Left ventricle myocardium inferior (tissue), 1 donor: Measurements from ENCODE around the gene TGFB2. TPM values are rescaled to one million over a fixed set of nuclear protein-coding genes. Genes with fewer than 3 reads are reported as not detected.

ENCODE experiments used
- DNase-seq: peaks from one replicate; pipeline ENCODE4 v3.0.0-alpha.2; 2020
- H3K27ac ChIP-seq: fragments of 200-600 bp; replicated peaks from 2 replicates; pipeline ENCODE4 v1.8.0; 2021
- H3K27me3 ChIP-seq: fragments of 200-600 bp; 2 replicates; pipeline ENCODE4 v1.8.0; 2021; ENCODE audit warnings: low read depth
- H3K36me3 ChIP-seq: fragments of 200-600 bp; 2 replicates; pipeline ENCODE4 v1.8.0; 2021
- H3K4me1 ChIP-seq: fragments of 200-600 bp; 2 replicates; pipeline ENCODE4 v1.8.0; 2021
- H3K4me3 ChIP-seq: fragments of 200-600 bp; 2 replicates; pipeline ENCODE4 v1.8.0; 2021; ENCODE audit warnings: mild to moderate bottlenecking, moderate library complexity
- H3K9me3 ChIP-seq: fragments of 200-600 bp; replicated peaks from 2 replicates; pipeline ENCODE4 v1.8.0; 2021
- CTCF ChIP-seq: fragments of 200-600 bp; IDR thresholded peaks from 2 replicates; pipeline ENCODE4 v1.8.0; 2021; ENCODE audit warnings: antibody characterized with exemption, mild to moderate bottlenecking, borderline replicate concordance
- intact Hi-C: fragments of 100-400 bp; cut with micrococcal nuclease; formaldehyde crosslinking; loops from one replicate; pipeline ENCODE4 v1.11.0; 2022
- total RNA-seq: library from RNA; stranded (reverse); fragmentation: NEBNext Ultra II Directional; extraction: Animal tissue kit (Norgen Biotek cat#: 25700); gene quantifications from one replicate; pipeline ENCODE4 v1.2.1, GENCODE V29; 2021
- donor health status: DM: no; HTN: yes; CAD: no; lungs with severe emphysema.

Gene TGFB2
- total RNA-seq, 1 donor from 2014 or later: 4.4 TPM

GRCh38 chr1:218374401-218375353 is 29.5 kb downstream of the TGFB2 start:
- peak overlapping the region; percentile 54 for H3K27ac ChIP-seq
- H3K27me3 ChIP-seq: no peaks in the 10 kb centered on the region
- peaks cover 49% of the 10 kb centered on the region for H3K4me1 ChIP-seq
- no peak overlapping the region for H3K4me3 ChIP-seq
- no peak for TF ChIP-seq CTCF
- intact Hi-C loops: no loop called here
- no peaks in the 10 kb centered on the region for H3K9me3 ChIP-seq
- no peak for DNase-seq
- no peaks in the 10 kb centered on the region for H3K36me3 ChIP-seq

GRCh38 chr1:218376722-218377121 is 31.6 kb downstream of the TGFB2 start:
- H3K4me1 ChIP-seq: peaks cover 47% of the 10 kb centered on the region
- no peaks in the 10 kb centered on the region for H3K36me3 ChIP-seq
- H3K27me3 ChIP-seq: no peaks in the 10 kb centered on the region
- no peak for TF ChIP-seq CTCF
- no peak overlapping the region for H3K4me3 ChIP-seq
- intact Hi-C loops: no loop called here
- H3K27ac ChIP-seq: no peak overlapping the region
- DNase-seq: no peak
- H3K9me3 ChIP-seq: no peaks in the 10 kb centered on the region

GRCh38 chr1:218377143-218377660 is 32.1 kb downstream of the TGFB2 start:
- Histone ChIP-seq H3K27ac (no peak overlapping the region), H3K4me1 (peaks cover 42% of the 10 kb centered on the region), H3K36me3 (no peaks in the 10 kb centered on the region), H3K4me3 (no peak overlapping the region), H3K9me3 (no peaks in the 10 kb centered on the region), H3K27me3 (no peaks in the 10 kb centered on the region)
- intact Hi-C loops: no loop called here
- TF ChIP-seq CTCF: no peak
- DNase-seq: no peak

- intact Hi-C loops: no loop called here
- no peak for DNase-seq
- Histone ChIP-seq H3K27me3 (no peaks in the 10 kb centered on the region), H3K27ac (no peak overlapping the region), H3K4me1 (peaks cover 16% of the 10 kb centered on the region), H3K36me3 (no peaks in the 10 kb centered on the region), H3K4me3 (no peak overlapping the region), H3K9me3 (no peaks in the 10 kb centered on the region)
- TF ChIP-seq CTCF: no peak
Observed at GRCh38 chr1:218380125-218380977, 35.2 kb downstream of the TGFB2 start.

- Histone ChIP-seq H3K9me3 (no peaks in the 10 kb centered on the region), H3K4me1 (peaks cover 22% of the 10 kb centered on the region), H3K36me3 (no peaks in the 10 kb centered on the region), H3K27ac (no peak overlapping the region), H3K4me3 (no peak overlapping the region), H3K27me3 (no peaks in the 10 kb centered on the region)
- intact Hi-C loops: no loop called here
- no peak for TF ChIP-seq CTCF
- DNase-seq: no peak
Observed at GRCh38 chr1:218382261-218382660, 37.1 kb downstream of the TGFB2 start.
